HEK293 (cell line): ENCODE data around the gene CACNA1E.
"Not testable (repeated sequence)": the region's sequence is repeated elsewhere in the genome, so short reads cannot be mapped to it uniquely, and the experiment has no call there.

Experiments used
- CTCF ChIA-PET: fragments of 350-600 bp; formaldehyde crosslinking; extraction: SDS; loops from one replicate; lab custom pipeline; 2021; ENCODE audit warnings: antibody characterized with exemption; lab: Yijun Ruan, JAX
- POLR2A ChIA-PET: fragments of 300-600 bp; formaldehyde crosslinking; extraction: SDS; loops from one replicate; lab custom pipeline; 2020; ENCODE audit warnings: antibody characterized with exemption, inconsistent platforms; lab: Yijun Ruan, JAX
- H3K27ac ChIP-seq: fragments of 200-500 bp; sonication (Bioruptor generic); 2 replicates; pipeline ENCODE4 v1.5.1; 2014; ENCODE audit warnings: low read depth, low read length, control low read depth, inconsistent platforms; ENCODE audit errors: extremely low read depth
- H3K36me3 ChIP-seq, 2 experiments: fragments of 200-500 bp in 1 of 2; sonication (Bioruptor generic) in 1 of 2; 1 replicate in 1 of 2; 2 replicates in 1 of 2; pipeline ENCODE4 v1.5.1; 2014 to 2017; ENCODE audit warnings: inconsistent platforms in 2 of 2, low read length in 2 of 2; ENCODE audit not compliant: control insufficient read depth in 2 of 2, insufficient read depth in 1 of 2
- H3K4me1 ChIP-seq: fragments of 200-500 bp; sonication (Bioruptor generic); 2 replicates; pipeline ENCODE4 v1.5.1; 2014; ENCODE audit warnings: mild to moderate bottlenecking, low read length, inconsistent platforms; ENCODE audit not compliant: control insufficient read depth, insufficient read depth
- H3K4me3 ChIP-seq: 2 replicates; pipeline ENCODE4 v1.5.1; 2011; ENCODE audit warnings: low read depth, mild to moderate bottlenecking, control low read depth, low read length, moderate library complexity
- H3K9me3 ChIP-seq: fragments of 200-500 bp; sonication (Bioruptor generic); 2 replicates; pipeline ENCODE4 v1.5.1; 2014; ENCODE audit warnings: low read depth, low read length, inconsistent platforms; ENCODE audit not compliant: control insufficient read depth, insufficient read depth
- ELK4 ChIP-seq: IDR thresholded peaks from 2 replicates; pipeline ENCODE4 v1.6.1; 2011; ENCODE audit warnings: mild to moderate bottlenecking, low read depth, low read length, borderline replicate concordance
- FEZF1 ChIP-seq: fragments of 450-650 bp; formaldehyde crosslinking; IDR thresholded peaks from 2 replicates; pipeline ENCODE4 v1.5.1; 2016; ENCODE audit warnings: missing biosample characterization, missing genetic modification characterization
- GLIS1 ChIP-seq: fragments of 450-650 bp; formaldehyde crosslinking; IDR thresholded peaks from 2 replicates; pipeline ENCODE4 v1.5.1; 2016; ENCODE audit warnings: missing biosample characterization, missing genetic modification characterization
- HOXA7 ChIP-seq: sonication (generic); formaldehyde crosslinking; IDR thresholded peaks from 2 replicates; pipeline ENCODE4 v1.8.1; 2022; ENCODE audit warnings: missing genetic modification reagents, borderline replicate concordance
- KLF17 ChIP-seq: fragments of 450-650 bp; formaldehyde crosslinking; IDR thresholded peaks from 2 replicates; pipeline ENCODE4 v1.5.1; 2016; ENCODE audit warnings: missing biosample characterization, missing genetic modification characterization
- MZF1 ChIP-seq: fragments of 450-650 bp; formaldehyde crosslinking; IDR thresholded peaks from 2 replicates; pipeline ENCODE4 v1.5.1; 2017; ENCODE audit warnings: missing biosample characterization, missing genetic modification characterization, borderline replicate concordance
- PRDM4 ChIP-seq: fragments of 450-650 bp; formaldehyde crosslinking; IDR thresholded peaks from 2 replicates; pipeline ENCODE4 v1.5.1; 2017; ENCODE audit warnings: missing biosample characterization, missing genetic modification characterization
- SALL2 ChIP-seq: fragments of 450-650 bp; formaldehyde crosslinking; IDR thresholded peaks from 2 replicates; pipeline ENCODE4 v1.5.0; 2017; ENCODE audit warnings: missing biosample characterization, mild to moderate bottlenecking, missing genetic modification characterization, borderline replicate concordance
- SETDB1 ChIP-seq: IDR thresholded peaks from one replicate; pipeline ENCODE4 v1.6.1; 2017; ENCODE audit warnings: mild to moderate bottlenecking, low read length, moderate library complexity, mixed read lengths; ENCODE audit not compliant: insufficient read length
- SP7 ChIP-seq: fragments of 450-650 bp; formaldehyde crosslinking; IDR thresholded peaks from 2 replicates; pipeline ENCODE4 v1.5.1; 2016; ENCODE audit warnings: missing biosample characterization, missing genetic modification characterization
- ZBTB20 ChIP-seq: fragments of 450-650 bp; formaldehyde crosslinking; IDR thresholded peaks from 2 replicates; pipeline ENCODE4 v1.5.1; 2016; ENCODE audit warnings: missing biosample characterization, missing genetic modification characterization
- ZBTB48 ChIP-seq: fragments of 450-650 bp; formaldehyde crosslinking; IDR thresholded peaks from 2 replicates; pipeline ENCODE4 v1.5.1; 2016; ENCODE audit warnings: missing biosample characterization, missing genetic modification characterization
- ZEB2 ChIP-seq: fragments of 450-650 bp; formaldehyde crosslinking; IDR thresholded peaks from 2 replicates; pipeline ENCODE4 v1.5.1; 2016; ENCODE audit warnings: missing biosample characterization, missing genetic modification characterization
- ZFP41 ChIP-seq: fragments of 450-650 bp; formaldehyde crosslinking; IDR thresholded peaks from 2 replicates; pipeline ENCODE4 v1.5.1; 2016; ENCODE audit warnings: missing biosample characterization, missing genetic modification characterization, borderline replicate concordance
- ZNF121 ChIP-seq: fragments of 450-650 bp; formaldehyde crosslinking; IDR thresholded peaks from 2 replicates; pipeline ENCODE4 v1.5.1; 2016; ENCODE audit warnings: missing biosample characterization, missing genetic modification characterization
- ZNF239 ChIP-seq: fragments of 450-650 bp; formaldehyde crosslinking; IDR thresholded peaks from 2 replicates; pipeline ENCODE4 v1.5.1; 2016; ENCODE audit warnings: missing biosample characterization, missing genetic modification characterization
- ZNF248 ChIP-seq: fragments of 450-650 bp; formaldehyde crosslinking; IDR thresholded peaks from 2 replicates; pipeline ENCODE4 v1.5.1; 2017; ENCODE audit warnings: missing biosample characterization, missing genetic modification characterization
- ZNF48 ChIP-seq: fragments of 450-650 bp; formaldehyde crosslinking; IDR thresholded peaks from 2 replicates; pipeline ENCODE4 v1.5.1; 2016; ENCODE audit warnings: missing biosample characterization, missing genetic modification characterization
- ZNF488 ChIP-seq: fragments of 450-650 bp; formaldehyde crosslinking; IDR thresholded peaks from 2 replicates; pipeline ENCODE4 v1.5.1; 2016; ENCODE audit warnings: missing biosample characterization, missing genetic modification characterization
- ZNF530 ChIP-seq: fragments of 450-650 bp; formaldehyde crosslinking; IDR thresholded peaks from 2 replicates; pipeline ENCODE4 v1.5.1; 2016; ENCODE audit warnings: low read depth, missing biosample characterization, missing genetic modification characterization
- ZNF692 ChIP-seq: fragments of 450-650 bp; formaldehyde crosslinking; IDR thresholded peaks from 2 replicates; pipeline ENCODE4 v1.5.1; 2016; ENCODE audit warnings: missing biosample characterization, missing genetic modification characterization
- ZNF707 ChIP-seq: fragments of 450-650 bp; formaldehyde crosslinking; IDR thresholded peaks from 2 replicates; pipeline ENCODE4 v1.5.1; 2016; ENCODE audit warnings: missing biosample characterization, missing genetic modification characterization
- ZNF776 ChIP-seq: fragments of 450-650 bp; formaldehyde crosslinking; IDR thresholded peaks from 2 replicates; pipeline ENCODE4 v1.5.0; 2017; ENCODE audit warnings: missing biosample characterization, missing genetic modification characterization, borderline replicate concordance

Gene CACNA1E

GRCh38 chr1:181846001-181846645 is 362.8 kb downstream of the CACNA1E start:
- no peak for TF ChIP-seq ZFP41 (tag by site-specific recombination)
- no peak for TF ChIP-seq ZNF776 (tag by site-specific recombination)
- no peak for TF ChIP-seq ZNF488 (tag by site-specific recombination)
- TF ChIP-seq ZNF530 (tag by site-specific recombination) = no peak
- ChIA-PET CTCF (no interaction called here), POLR2A (no interaction called here)
- Histone ChIP-seq H3K27ac (no peak overlapping the region), H3K36me3 (no peaks in the 10 kb centered on the region), H3K9me3 (no peaks in the 10 kb centered on the region), H3K4me3 (no peak overlapping the region), H3K4me1 (no peaks in the 10 kb centered on the region)

- TF ChIP-seq SALL2 (tag by site-specific recombination) (no peak), HOXA7 (CRISPR knock-in tag) (no peak)
- Histone ChIP-seq H3K4me3 (no peak overlapping the region), H3K9me3 (no peaks in the 10 kb centered on the region), H3K4me1 (no peaks in the 10 kb centered on the region), H3K27ac (no peak overlapping the region), H3K36me3 (no peaks in the 10 kb centered on the region)
- ChIA-PET POLR2A (no interaction called here), CTCF (no interaction called here)
Measured at GRCh38 chr1:181846681-181847080, 363.4 kb downstream of the CACNA1E start.

GRCh38 chr1:181849071-181849470 is 365.8 kb downstream of the CACNA1E start:
- Histone ChIP-seq H3K4me1 (no peaks in the 10 kb centered on the region), H3K27ac (no peak overlapping the region), H3K4me3 (no peak overlapping the region), H3K9me3 (no peaks in the 10 kb centered on the region), H3K36me3 (no peaks in the 10 kb centered on the region)
- TF ChIP-seq ELK4 (no peak), ZNF692 (no peak), ZEB2 (tag by site-specific recombination) (no peak), ZFP41 (tag by site-specific recombination) (no peak), MZF1 (no peak), ZBTB48 (tag by site-specific recombination) (no peak), FEZF1 (tag by site-specific recombination) (no peak), ZNF248 (tag by site-specific recombination) (no peak), ZNF121 (no peak), PRDM4 (no peak), ZNF707 (tag by site-specific recombination) (no peak), SETDB1 (no peak), ZNF239 (tag by site-specific recombination) (no peak), SP7 (tag by site-specific recombination) (no peak), ZNF48 (tag by site-specific recombination) (no peak), GLIS1 (tag by site-specific recombination) (no peak), KLF17 (no peak), ZBTB20 (tag by site-specific recombination) (no peak)
- ChIA-PET CTCF (no interaction called here), POLR2A (no interaction called here)

- POLR2A ChIA-PET, H3K4me3 ChIP-seq, H3K4me1 ChIP-seq, CTCF ChIA-PET, H3K36me3 ChIP-seq, H3K9me3 ChIP-seq, H3K27ac ChIP-seq: not testable (repeated sequence)
Measured at GRCh38 chr1:181854212-181854611, 370.9 kb downstream of the CACNA1E start.
